Mesothelial cell of epicardium (in vitro differentiated cells): ENCODE results near the gene WDFY3. TPM values are rescaled to one million over a fixed set of nuclear protein-coding genes. Genes with fewer than 3 reads are reported as not detected.
A peak's percentile ranks its signal among the peaks of the same experiment; 100 is the strongest.

Experiments
- DNase-seq, 2 experiments: peaks; one replicate each; pipeline ENCODE4 v3.0.0; 2021; ENCODE audit warnings: low spot score in 2 of 2; ENCODE audit not compliant: unreplicated experiment in 2 of 2
- H3K27ac Mint-ChIP-seq: 2 replicates; pipeline ENCODE4 v1.8.0; 2021; ENCODE audit warnings: mixed read lengths
- H3K27me3 Mint-ChIP-seq: 2 replicates; pipeline ENCODE4 v1.8.0; 2021; ENCODE audit warnings: low read depth, mixed read lengths
- H3K36me3 Mint-ChIP-seq: 2 replicates; pipeline ENCODE4 v1.8.0; 2021; ENCODE audit warnings: mixed read lengths
- H3K4me1 Mint-ChIP-seq: 2 replicates; pipeline ENCODE4 v1.8.0; 2021; ENCODE audit warnings: mixed read lengths
- H3K4me3 Mint-ChIP-seq: 2 replicates; pipeline ENCODE4 v1.8.0; 2021; ENCODE audit warnings: mild to moderate bottlenecking, moderate library complexity, mixed read lengths
- H3K9me3 Mint-ChIP-seq: 2 replicates; pipeline ENCODE4 v1.8.0; 2021; ENCODE audit warnings: mixed read lengths
- CTCF ChIP-seq: fragments of 200-600 bp; sonication (generic); IDR thresholded peaks from one replicate; pipeline ENCODE4 v1.5.0; 2021; ENCODE audit warnings: antibody characterized with exemption; ENCODE audit not compliant: unreplicated experiment
- total RNA-seq: library from RNA; stranded (reverse); gene quantifications from 3 replicates; pipeline ENCODE4 v1.2.1, GENCODE V29; 2021

The WDFY3 gene
- total RNA-seq, 1 donor from 2014 or later, result 115 TPM

- H3K4me1 Mint-ChIP-seq, result peaks cover 3% of the 10 kb centered on the region
- no peak for TF ChIP-seq CTCF
- H3K27me3 Mint-ChIP-seq, result no peaks in the 10 kb centered on the region
- H3K4me3 Mint-ChIP-seq, result no peak overlapping the region
- H3K27ac Mint-ChIP-seq, result peak overlapping the region; percentile 45
- H3K36me3 Mint-ChIP-seq, result peaks cover 16% of the 10 kb centered on the region
- no peak for DNase-seq
- no peaks in the 10 kb centered on the region for H3K9me3 Mint-ChIP-seq
Measured at GRCh38 chr4:84648863-84649647, 317.4 kb downstream of the WDFY3 start.

- Mint-ChIP-seq H3K4me1 (peaks cover 3% of the 10 kb centered on the region), H3K27ac (no peak overlapping the region), H3K4me3 (no peak overlapping the region)
Measured at GRCh38 chr4:84648178-84648577, 318.3 kb downstream of the WDFY3 start.

GRCh38 chr4:84647312-84647884, 319.1 kb downstream of the WDFY3 start:
- TF ChIP-seq CTCF, result no peak
- Mint-ChIP-seq H3K27me3 (no peaks in the 10 kb centered on the region), H3K4me3 (no peak overlapping the region), H3K36me3 (peaks cover 17% of the 10 kb centered on the region), H3K4me1 (peaks cover 3% of the 10 kb centered on the region), H3K27ac (no peak overlapping the region), H3K9me3 (no peaks in the 10 kb centered on the region)
- DNase-seq, result no peak

More at GRCh38 chr4:84648178-84648577, 318.3 kb downstream of the WDFY3 start:
- DNase-seq, result no peak
- Mint-ChIP-seq H3K36me3 (peaks cover 14% of the 10 kb centered on the region), H3K9me3 (no peaks in the 10 kb centered on the region), H3K27me3 (no peaks in the 10 kb centered on the region)
- no peak for TF ChIP-seq CTCF

GRCh38 chr4:84644087-84644486, 322.4 kb downstream of the WDFY3 start:
- no peak overlapping the region for H3K27ac Mint-ChIP-seq
- DNase-seq, result no peak
- H3K36me3 Mint-ChIP-seq, result peaks cover 15% of the 10 kb centered on the region
- H3K4me1 Mint-ChIP-seq, result peaks cover 3% of the 10 kb centered on the region
- no peak for TF ChIP-seq CTCF
- no peaks in the 10 kb centered on the region for H3K9me3 Mint-ChIP-seq
- no peak overlapping the region for H3K4me3 Mint-ChIP-seq
- H3K27me3 Mint-ChIP-seq, result no peaks in the 10 kb centered on the region

GRCh38 chr4:84639145-84639544, 327.3 kb downstream of the WDFY3 start:
- no peak for DNase-seq
- no peaks in the 10 kb centered on the region for H3K4me1 Mint-ChIP-seq
- no peak overlapping the region for H3K27ac Mint-ChIP-seq
- no peak for TF ChIP-seq CTCF
- no peaks in the 10 kb centered on the region for H3K9me3 Mint-ChIP-seq
- H3K27me3 Mint-ChIP-seq, result no peaks in the 10 kb centered on the region
- H3K36me3 Mint-ChIP-seq, result peaks cover 19% of the 10 kb centered on the region
- no peak overlapping the region for H3K4me3 Mint-ChIP-seq
